Measurements from ENCODE around the gene BMERB1.

DNA sequence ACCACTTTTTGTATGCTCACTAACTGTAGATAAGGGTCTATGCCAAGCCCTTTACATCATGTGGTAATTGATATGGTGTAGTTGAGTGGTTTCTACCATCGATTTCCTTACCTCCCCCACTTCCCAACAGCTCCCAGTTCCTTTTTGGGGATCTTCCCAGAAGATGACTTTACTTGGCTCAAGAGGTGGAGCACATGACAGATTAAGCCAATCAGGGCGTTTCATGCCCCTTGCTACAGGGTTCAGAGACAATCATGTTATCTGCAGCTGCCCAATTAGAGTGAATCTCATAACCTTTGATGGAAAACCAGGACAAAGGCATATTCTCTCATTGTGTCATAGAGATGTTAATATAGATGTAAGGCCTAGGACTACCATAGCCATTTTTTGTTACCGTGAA, 16.2 kb upstream of the BMERB1 start:
- TF ChIP-seq, protein P1, sequence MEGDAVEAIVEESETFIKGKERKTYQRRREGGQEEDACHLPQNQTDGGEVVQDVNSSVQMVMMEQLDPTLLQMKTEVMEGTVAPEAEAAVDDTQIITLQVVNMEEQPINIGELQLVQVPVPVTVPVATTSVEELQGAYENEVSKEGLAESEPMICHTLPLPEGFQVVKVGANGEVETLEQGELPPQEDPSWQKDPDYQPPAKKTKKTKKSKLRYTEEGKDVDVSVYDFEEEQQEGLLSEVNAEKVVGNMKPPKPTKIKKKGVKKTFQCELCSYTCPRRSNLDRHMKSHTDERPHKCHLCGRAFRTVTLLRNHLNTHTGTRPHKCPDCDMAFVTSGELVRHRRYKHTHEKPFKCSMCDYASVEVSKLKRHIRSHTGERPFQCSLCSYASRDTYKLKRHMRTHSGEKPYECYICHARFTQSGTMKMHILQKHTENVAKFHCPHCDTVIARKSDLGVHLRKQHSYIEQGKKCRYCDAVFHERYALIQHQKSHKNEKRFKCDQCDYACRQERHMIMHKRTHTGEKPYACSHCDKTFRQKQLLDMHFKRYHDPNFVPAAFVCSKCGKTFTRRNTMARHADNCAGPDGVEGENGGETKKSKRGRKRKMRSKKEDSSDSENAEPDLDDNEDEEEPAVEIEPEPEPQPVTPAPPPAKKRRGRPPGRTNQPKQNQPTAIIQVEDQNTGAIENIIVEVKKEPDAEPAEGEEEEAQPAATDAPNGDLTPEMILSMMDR (IDR thresholded peaks at IDR 0.05; ENCODE audit: insufficient read depth, low read depth, low read length): no peak
- TF ChIP-seq EZH2 (IDR thresholded peaks at IDR 0.05; ENCODE audit: insufficient read depth, low read length): no peak

Measured in astrocyte (in vitro differentiated cells and primary cell).